Measurements from ENCODE around the gene SYN1.
A peak's percentile ranks its signal among the peaks of the same experiment; 100 is the strongest.

The SYN1 gene

GRCh38 chrX:47658301-47658683 is 38.6 kb upstream of the SYN1 start:
- peak overlapping the region; percentile 73 for H3K4me3 ChIP-seq (ENCODE audit: low read length)
- no peak for DNase-seq (ENCODE audit: low read depth)
- TF ChIP-seq, protein P1, sequence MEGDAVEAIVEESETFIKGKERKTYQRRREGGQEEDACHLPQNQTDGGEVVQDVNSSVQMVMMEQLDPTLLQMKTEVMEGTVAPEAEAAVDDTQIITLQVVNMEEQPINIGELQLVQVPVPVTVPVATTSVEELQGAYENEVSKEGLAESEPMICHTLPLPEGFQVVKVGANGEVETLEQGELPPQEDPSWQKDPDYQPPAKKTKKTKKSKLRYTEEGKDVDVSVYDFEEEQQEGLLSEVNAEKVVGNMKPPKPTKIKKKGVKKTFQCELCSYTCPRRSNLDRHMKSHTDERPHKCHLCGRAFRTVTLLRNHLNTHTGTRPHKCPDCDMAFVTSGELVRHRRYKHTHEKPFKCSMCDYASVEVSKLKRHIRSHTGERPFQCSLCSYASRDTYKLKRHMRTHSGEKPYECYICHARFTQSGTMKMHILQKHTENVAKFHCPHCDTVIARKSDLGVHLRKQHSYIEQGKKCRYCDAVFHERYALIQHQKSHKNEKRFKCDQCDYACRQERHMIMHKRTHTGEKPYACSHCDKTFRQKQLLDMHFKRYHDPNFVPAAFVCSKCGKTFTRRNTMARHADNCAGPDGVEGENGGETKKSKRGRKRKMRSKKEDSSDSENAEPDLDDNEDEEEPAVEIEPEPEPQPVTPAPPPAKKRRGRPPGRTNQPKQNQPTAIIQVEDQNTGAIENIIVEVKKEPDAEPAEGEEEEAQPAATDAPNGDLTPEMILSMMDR (conservative IDR thresholded peaks at IDR 0.05; ENCODE audit: low read depth, low read length) = no peak

- no peak for DNase-seq (ENCODE audit: low read depth)
- peak overlapping the region; percentile 49 for H3K4me3 ChIP-seq (ENCODE audit: low read length)
- TF ChIP-seq, protein P1 (conservative IDR thresholded peaks at IDR 0.05; ENCODE audit: low read depth, low read length) = no peak
Observed at GRCh38 chrX:47651043-47651905, 31.6 kb upstream of the SYN1 start.

- TF ChIP-seq, protein P1 (conservative IDR thresholded peaks at IDR 0.05; ENCODE audit: low read depth, low read length) = no peak
- peak within 1 kb of the TSS; percentile 73 for H3K4me3 ChIP-seq (ENCODE audit: low read length)
- DNase-seq (ENCODE audit: low read depth) = peak; percentile 94
Observed at GRCh38 chrX:47650164-47651042, 30.7 kb upstream of the SYN1 start, which contains the start of gene ELK1. Gene ELK1, minus strand, starts transcription at chrX:47650563. Its CDS starts 9,122 bp downstream, at chrX:47641441.

GRCh38 chrX:47649781-47650163 is 30.1 kb upstream of the SYN1 start:
- peak overlapping the region; percentile 73 for H3K4me3 ChIP-seq (ENCODE audit: low read length)
- TF ChIP-seq, protein P1 (conservative IDR thresholded peaks at IDR 0.05; ENCODE audit: low read depth, low read length) = no peak

DNA sequence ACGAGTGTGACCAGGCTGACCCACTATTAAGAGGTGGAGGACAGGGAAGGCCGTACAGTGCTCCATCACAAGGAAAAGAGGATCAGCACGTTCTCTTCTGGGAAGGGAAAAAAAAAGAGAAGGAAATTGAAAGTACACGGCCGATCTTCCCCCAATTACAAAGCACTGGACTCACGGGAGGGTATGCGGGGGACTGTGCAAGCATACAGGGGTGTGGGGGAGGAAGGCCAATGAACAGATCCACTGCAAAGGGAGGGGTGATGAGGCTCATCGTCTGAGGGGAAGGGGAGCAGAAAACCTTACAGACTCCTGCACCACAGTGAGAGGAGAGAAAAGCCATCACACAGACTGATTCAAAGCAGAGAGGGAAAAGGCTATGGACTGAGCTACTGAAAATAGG is 29.6 kb upstream of the SYN1 start:
- DNase-seq (ENCODE audit: low read depth) = no peak
- TF ChIP-seq, protein P1 (conservative IDR thresholded peaks at IDR 0.05; ENCODE audit: low read depth, low read length) = no peak
- H3K4me3 ChIP-seq (ENCODE audit: low read length) = peak overlapping the region; percentile 73

More at GRCh38 chrX:47649781-47650163, 30.1 kb upstream of the SYN1 start:
- DNase-seq (ENCODE audit: low read depth) = no peak

DNA sequence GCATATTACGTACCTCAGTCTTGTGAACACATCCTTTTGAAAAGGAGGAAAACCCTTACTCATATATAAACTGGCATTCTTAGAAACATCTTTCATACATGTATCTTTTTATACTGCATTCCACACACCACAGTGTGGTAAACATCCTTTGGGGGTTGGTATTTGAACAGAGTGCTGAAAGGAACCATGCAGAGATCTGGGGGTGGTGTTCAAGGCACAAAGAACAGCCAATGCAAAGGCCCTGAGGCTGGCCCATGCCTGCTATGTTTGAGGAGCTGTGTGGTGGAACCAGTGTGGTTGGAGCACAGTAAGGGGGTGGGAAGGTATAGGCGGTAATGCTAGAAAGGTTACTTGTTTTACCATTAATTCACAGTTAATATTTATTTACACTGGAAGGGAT is 28.7 kb upstream of the SYN1 start:
- TF ChIP-seq, protein P1 (conservative IDR thresholded peaks at IDR 0.05; ENCODE audit: low read depth, low read length) = no peak
- no peak overlapping the region for H3K4me3 ChIP-seq (ENCODE audit: low read length)
- DNase-seq (ENCODE audit: low read depth) = no peak
